Stimulated activated CD4-positive, alpha-beta T cell treated with anti-CD3 and anti-CD28 coated beads, TNF-alpha, amount 100 ng/mL, for 24 hours (primary cell): Measurements from ENCODE around the gene MAPK8.
"Not testable (repeated sequence)": the region's sequence is repeated elsewhere in the genome, so short reads cannot be mapped to it uniquely, and the experiment has no call there.

Experiments
- DNase-seq, 3 experiments: peaks; one replicate each; pipeline ENCODE4 v3.0.0-alpha.2; 2020; ENCODE audit warnings: low read depth in 3 of 3

MAPK8 gene

GRCh38 chr10:48417374-48417773 lies 110.9 kb downstream of the MAPK8 start:
- DNase-seq: no peak

- no peak for DNase-seq
Measured at GRCh38 chr10:48418189-48418788, 111.8 kb downstream of the MAPK8 start.

- no peak for DNase-seq
Measured at GRCh38 chr10:48419714-48420113, 113.2 kb downstream of the MAPK8 start.

GRCh38 chr10:48421862-48422261 lies 115.4 kb downstream of the MAPK8 start:
- not testable (repeated sequence) for DNase-seq

- DNase-seq: no peak
Measured at GRCh38 chr10:48423884-48424283, 117.4 kb downstream of the MAPK8 start.

GRCh38 chr10:48428896-48429295 lies 122.4 kb downstream of the MAPK8 start:
- no peak for DNase-seq

- DNase-seq: no peak
Measured at GRCh38 chr10:48429309-48429708, 122.8 kb downstream of the MAPK8 start.

GRCh38 chr10:48430402-48430993 lies 124.0 kb downstream of the MAPK8 start:
- no peak for DNase-seq

- no peak for DNase-seq
Measured at GRCh38 chr10:48431871-48432270, 125.4 kb downstream of the MAPK8 start.

- DNase-seq: no peak
Measured at GRCh38 chr10:48437546-48437945, 131.1 kb downstream of the MAPK8 start.

- no peak for DNase-seq
Measured at GRCh38 chr10:48439031-48439430, 132.6 kb downstream of the MAPK8 start.

- no peak for DNase-seq
Measured at GRCh38 chr10:48439581-48440041, 133.1 kb downstream of the MAPK8 start.

- no peak for DNase-seq
Measured at GRCh38 chr10:48440771-48441170, 134.3 kb downstream of the MAPK8 start.

- no peak for DNase-seq
Measured at GRCh38 chr10:48442090-48442808, 135.8 kb downstream of the MAPK8 start.

GRCh38 chr10:48442809-48443177 lies 136.3 kb downstream of the MAPK8 start:
- no peak for DNase-seq

- DNase-seq: no peak
Measured at GRCh38 chr10:48444266-48444665, 137.8 kb downstream of the MAPK8 start.

GRCh38 chr10:48444861-48445841 lies 138.7 kb downstream of the MAPK8 start:
- no peak for DNase-seq

- DNase-seq: no peak
Measured at GRCh38 chr10:48445932-48446331, 139.5 kb downstream of the MAPK8 start.

GRCh38 chr10:48446785-48447184 lies 140.3 kb downstream of the MAPK8 start:
- DNase-seq: no peak

GRCh38 chr10:48447356-48448215 lies 141.1 kb downstream of the MAPK8 start:
- DNase-seq: no peak

GRCh38 chr10:48448796-48449195 lies 142.3 kb downstream of the MAPK8 start:
- no peak for DNase-seq
